HG03575 (cell line): ENCODE results near the gene CAPN7.

ENCODE experiments used
- ATAC-seq: cut with Tn5 transposase; IDR thresholded peaks from one replicate; pipeline ENCODE4 v1.9.1; 2021; ENCODE audit not compliant: unreplicated experiment, insufficient number of reproducible peaks, low FRiP score; ENCODE audit errors: extremely low read depth

CAPN7 gene

GRCh38 chr3:15197340-15198029 is 8.6 kb upstream of the CAPN7 start:
- ATAC-seq, result no peak

GRCh38 chr3:15198686-15199085 is 7.4 kb upstream of the CAPN7 start:
- ATAC-seq, result no peak

- no peak for ATAC-seq
These were observed 6.4 kb upstream of the CAPN7 start for GRCh38 chr3:15199493-15200105.

GRCh38 chr3:15204005-15204404 is 2.0 kb upstream of the CAPN7 start:
- no peak for ATAC-seq

GRCh38 chr3:15205482-15205933 is 538 bp upstream of the CAPN7 start:
- no peak for ATAC-seq

- ATAC-seq, result no peak
These were observed 873 bp downstream of the CAPN7 start for GRCh38 chr3:15206662-15207576.

GRCh38 chr3:15207836-15208504 is 1.9 kb downstream of the CAPN7 start:
- no peak for ATAC-seq

GRCh38 chr3:15211937-15212336 is 5.9 kb downstream of the CAPN7 start:
- no peak for ATAC-seq

- ATAC-seq, result no peak
These were observed 8.7 kb downstream of the CAPN7 start for GRCh38 chr3:15214758-15215157.

GRCh38 chr3:15215996-15216395 is 9.9 kb downstream of the CAPN7 start:
- no peak for ATAC-seq

- ATAC-seq, result no peak
These were observed 10.5 kb downstream of the CAPN7 start for GRCh38 chr3:15216501-15216900.

GRCh38 chr3:15217011-15217671 is 11.1 kb downstream of the CAPN7 start:
- no peak for ATAC-seq

- ATAC-seq, result no peak
These were observed 11.8 kb downstream of the CAPN7 start for GRCh38 chr3:15217841-15218267.

- no peak for ATAC-seq
These were observed 12.6 kb downstream of the CAPN7 start for GRCh38 chr3:15218689-15219088.

- no peak for ATAC-seq
These were observed 14.0 kb downstream of the CAPN7 start for GRCh38 chr3:15220056-15220455.

GRCh38 chr3:15220661-15221060 is 14.6 kb downstream of the CAPN7 start:
- ATAC-seq, result no peak

GRCh38 chr3:15221574-15222217 is 15.7 kb downstream of the CAPN7 start:
- no peak for ATAC-seq
